T-helper 1 cell treated with Interleukin-12 subunit alpha and Interleukin-12 subunit beta and Interleukin-4 antibody, amounts not matched to agents 30 ng/mL and 1 ng/mL, for 36 hours (primary cell): ENCODE results near the gene CCDC146. TPM values are rescaled to one million over a fixed set of nuclear protein-coding genes. Genes with fewer than 3 reads are reported as not detected.
"Not testable (repeated sequence)": the region's sequence is repeated elsewhere in the genome, so short reads cannot be mapped to it uniquely, and the experiment has no call there.

ENCODE experiments used
- intact Hi-C: fragments of 100-400 bp; cut with micrococcal nuclease; formaldehyde crosslinking; loops from one replicate; pipeline ENCODE4 v1.15.1; 2024
- total RNA-seq: library from RNA; stranded (reverse); gene quantifications from 2 replicates; pipeline ENCODE4 v1.2.3, GENCODE V29; 2022

Gene CCDC146
- total RNA-seq = 11.6 and 14.3 TPM in 2 replicates

DNA sequence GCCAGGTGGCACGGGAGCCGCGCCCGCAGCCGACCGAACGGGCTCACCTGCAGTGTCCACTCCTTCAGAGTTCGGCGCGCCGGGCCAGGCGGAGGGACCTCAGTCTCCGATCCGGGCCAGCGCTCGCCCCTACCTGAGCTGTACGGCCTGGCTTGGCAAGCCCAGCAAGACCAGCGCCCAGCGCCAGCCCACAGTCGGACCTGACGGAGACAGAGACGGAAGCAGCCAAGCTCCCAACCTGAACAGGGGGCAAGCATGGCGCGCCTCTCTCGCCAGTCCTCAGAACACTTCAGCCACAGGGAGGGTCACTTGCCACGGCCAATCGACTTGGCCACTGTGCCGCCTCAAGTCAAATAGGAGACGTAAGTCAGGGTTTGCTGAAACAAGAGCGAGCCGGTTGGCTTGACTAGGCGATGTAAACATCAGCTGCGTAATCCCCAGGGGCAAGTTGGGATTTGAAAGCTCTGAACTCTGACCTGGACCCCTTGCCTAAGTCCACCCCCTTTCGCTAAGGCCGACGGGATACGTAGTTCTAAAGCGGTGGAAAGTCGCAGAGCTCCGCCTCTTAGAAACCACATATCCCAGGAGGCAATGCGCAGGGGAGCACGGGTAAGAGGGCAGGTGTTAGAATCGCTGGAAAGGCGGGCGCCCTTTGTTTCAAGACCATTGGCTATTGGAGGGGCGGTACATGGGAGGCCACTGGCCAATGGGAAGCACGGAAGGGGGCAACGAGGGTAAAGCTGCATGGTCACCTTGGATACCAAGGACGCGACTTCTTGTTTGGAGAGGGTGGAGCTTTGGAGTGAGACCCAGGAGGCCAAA lies at the start of gene CCDC146:
Gene CCDC146 (plus strand): TSS at position 756 of the 822 bp plus-strand sequence. CDS start 45,054 bp downstream, outside the sequence.
- intact Hi-C loops = loop anchor here (1.0 to 10.0 kb wide), 9 partner anchors 71 to 805 kb away; partner anchors contain the start of genes GSAP, PHTF2, PTPN12 and RSBN1L

GRCh38 chr7:77074786-77075396 lies 47.5 kb upstream of the CCDC146 start:
- intact Hi-C loops = not testable (repeated sequence)

DNA sequence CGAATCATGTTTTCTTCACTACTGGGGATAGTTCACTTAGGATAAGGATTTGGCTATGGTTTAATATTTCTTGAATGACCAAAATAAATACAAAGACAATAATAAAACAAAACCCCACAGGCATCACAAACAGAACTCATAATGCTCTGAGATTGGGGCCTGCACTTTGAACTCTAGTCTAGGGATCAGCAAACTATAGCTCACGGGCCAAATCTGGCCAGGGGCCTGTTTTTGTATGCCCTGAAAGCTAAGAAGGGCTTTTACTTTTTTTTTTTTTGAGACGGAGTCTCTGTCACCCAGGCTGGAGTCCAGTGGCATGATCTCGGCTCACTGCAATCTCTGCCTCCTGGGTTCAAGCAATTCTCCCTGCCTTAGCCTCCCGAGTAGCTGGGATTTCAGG lies 45.4 kb upstream of the CCDC146 start:
- intact Hi-C loops = not testable (repeated sequence)

GRCh38 chr7:77079112-77079511 lies 43.3 kb upstream of the CCDC146 start:
- intact Hi-C loops = not testable (repeated sequence)

- intact Hi-C loops = not testable (repeated sequence)
These were observed 42.8 kb upstream of the CCDC146 start for GRCh38 chr7:77079624-77080023.

DNA sequence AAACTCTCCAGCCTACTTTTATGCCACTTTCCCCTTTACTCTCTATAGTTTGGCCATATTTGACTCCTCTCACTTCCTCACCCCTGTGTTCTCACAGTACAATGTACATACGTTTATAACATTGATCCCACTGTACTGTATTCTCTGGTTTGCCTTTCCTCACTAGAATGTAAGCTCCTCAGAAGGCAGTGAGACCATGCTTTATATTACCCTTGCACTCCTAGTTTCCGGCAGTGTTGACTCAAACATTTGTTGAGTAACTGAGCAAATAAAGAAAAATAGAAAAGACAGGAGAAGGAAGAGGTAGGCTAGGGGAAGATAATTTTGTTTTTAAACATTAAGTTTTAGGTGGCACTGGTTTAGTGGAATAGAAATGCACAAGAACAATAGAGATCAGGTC lies 42.2 kb upstream of the CCDC146 start:
- intact Hi-C loops = not testable (repeated sequence)

DNA sequence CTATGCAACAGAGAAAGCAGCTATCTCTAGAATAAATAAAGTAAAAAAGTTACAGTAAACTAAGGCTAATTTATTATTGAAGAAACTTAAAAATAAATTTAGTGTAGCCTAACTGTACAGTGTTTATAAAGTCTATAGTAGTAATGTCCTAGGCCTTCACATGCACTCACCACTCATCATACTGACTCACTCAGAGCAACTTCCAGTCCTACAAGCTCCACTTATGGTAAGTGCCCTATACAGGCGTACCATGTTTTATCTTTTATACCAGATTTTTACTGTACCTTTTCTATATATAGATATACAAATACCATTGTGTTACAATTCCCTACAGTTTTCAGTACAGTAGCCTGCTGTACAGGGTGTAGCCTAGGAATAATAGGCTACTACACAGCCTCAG lies 40.2 kb upstream of the CCDC146 start:
- intact Hi-C loops = not testable (repeated sequence)

GRCh38 chr7:77092301-77092700 lies 30.1 kb upstream of the CCDC146 start:
- intact Hi-C loops = not testable (repeated sequence)

- intact Hi-C loops = not testable (repeated sequence)
These were observed 21.9 kb upstream of the CCDC146 start for GRCh38 chr7:77100501-77100900.

DNA sequence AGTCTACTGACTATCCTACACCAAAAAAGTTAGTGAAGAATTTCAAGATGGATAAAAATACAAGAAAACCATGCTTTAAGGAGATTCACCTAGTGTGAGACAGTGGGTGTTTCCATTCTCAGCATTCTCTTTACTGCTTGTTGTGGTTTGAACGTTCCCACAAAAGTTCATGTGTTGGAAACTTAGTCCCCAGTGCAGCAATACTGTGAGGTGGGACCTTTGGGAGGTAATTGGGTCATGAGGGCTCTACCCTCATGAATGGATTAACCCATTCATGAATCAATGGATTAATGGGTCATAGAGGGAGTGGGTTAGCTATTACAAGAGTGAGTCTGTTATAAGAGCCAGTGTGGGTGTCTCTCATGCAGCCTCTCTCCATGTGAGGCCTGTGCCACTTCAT lies 21.2 kb upstream of the CCDC146 start:
- intact Hi-C loops = not testable (repeated sequence)

DNA sequence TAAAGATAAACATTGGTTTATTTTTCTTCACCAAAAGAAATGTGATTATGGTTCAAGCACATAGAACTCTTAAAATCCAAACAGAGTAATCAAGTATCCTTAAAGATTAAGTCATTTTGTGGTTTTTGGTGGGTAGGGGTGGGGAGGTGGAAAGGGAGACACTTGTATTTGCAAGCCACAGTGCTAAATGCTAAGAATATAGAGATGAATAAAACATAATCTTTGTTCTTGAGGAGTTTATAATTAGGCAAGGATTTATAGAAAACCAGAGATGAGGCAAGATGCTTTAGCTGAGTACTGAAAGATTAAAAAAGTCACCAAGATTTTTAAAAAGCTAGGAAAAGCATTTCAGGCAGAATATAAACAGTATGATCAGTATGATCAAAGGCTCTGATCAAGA lies 19.7 kb upstream of the CCDC146 start:
- intact Hi-C loops = not testable (repeated sequence)

DNA sequence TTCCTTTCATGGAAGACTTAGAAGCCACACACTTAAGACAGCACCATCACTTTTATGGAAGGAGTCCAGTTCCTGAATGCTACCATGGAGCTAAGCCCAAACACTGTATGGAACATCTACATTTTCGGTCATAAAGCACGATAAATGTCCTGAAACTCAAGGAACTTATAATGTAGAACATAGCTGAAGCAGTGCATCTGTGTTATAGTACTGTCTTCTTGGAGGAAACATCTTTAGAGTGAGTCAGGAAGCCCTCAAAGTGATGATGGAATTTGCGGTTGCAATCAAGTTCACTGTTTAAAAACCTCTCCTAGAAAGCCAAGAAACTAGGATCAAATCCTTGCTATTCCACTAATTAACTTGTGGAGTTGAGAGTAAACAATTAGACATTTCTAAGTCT lies 16.5 kb upstream of the CCDC146 start:
- intact Hi-C loops = not testable (repeated sequence)

DNA sequence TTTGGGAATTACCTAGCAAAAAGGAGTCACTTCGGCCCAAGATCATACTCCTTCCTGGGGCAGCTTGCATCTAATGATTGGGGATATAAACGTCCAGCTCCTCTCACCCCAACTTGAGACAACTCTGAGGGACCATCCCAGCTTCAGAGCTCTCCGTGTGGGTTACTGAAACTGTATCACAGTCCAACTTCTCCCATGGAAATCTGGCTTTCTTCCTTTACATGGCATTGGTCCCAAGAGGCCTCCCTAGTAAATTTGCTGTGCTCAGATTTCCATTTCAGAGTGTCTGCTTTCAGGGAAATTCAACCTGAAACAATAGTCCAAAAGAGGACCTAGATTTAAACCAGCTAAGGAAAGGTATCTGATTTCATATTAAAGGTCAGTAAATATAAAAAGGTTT lies 14.8 kb upstream of the CCDC146 start:
- intact Hi-C loops = not testable (repeated sequence)

DNA sequence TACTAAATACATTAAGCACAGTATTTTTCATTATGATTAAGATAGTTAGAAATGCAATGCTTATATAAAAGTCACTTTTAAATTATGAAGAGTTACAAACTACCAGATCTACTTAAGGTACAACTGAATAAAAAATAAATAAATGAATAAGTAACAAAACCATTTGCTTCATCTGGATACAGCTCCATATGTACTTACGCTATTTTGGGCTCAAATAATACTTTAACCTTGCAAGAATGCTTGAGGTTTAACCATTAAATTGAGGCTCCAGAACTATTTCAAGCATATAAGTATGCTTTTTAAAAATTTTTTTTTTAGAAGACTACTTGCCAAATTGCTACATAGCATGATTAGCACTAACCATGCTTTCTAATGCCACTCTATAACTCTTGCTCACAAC lies 14.1 kb upstream of the CCDC146 start:
- intact Hi-C loops = not testable (repeated sequence)

DNA sequence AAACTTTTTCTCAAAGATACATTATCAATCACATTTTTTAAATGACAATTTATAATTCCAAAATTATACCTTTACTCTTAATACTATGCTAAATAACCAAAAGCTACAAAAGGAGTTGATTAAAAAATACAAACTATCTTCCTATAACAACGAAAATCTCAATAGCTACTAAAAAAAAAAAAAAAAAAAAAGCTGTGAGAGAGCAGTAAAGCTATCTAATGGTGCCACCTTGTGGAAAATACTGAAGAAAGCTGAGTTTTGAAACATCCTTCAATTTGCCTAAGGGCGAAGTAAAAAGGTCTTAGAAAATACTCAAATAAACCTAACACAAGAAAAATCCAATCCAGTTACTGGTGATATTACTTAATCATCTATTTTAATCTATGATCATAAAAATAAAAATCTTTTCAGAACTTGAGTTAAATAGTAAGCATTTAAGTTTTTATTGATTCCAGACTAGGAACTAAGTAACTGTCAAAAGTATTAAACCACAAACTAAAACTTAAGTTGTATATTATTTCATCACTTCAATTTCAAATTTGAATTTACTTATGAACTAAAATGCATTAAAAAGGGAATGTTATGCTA lies 9.6 kb upstream of the CCDC146 start:
- intact Hi-C loops = not testable (repeated sequence)

DNA sequence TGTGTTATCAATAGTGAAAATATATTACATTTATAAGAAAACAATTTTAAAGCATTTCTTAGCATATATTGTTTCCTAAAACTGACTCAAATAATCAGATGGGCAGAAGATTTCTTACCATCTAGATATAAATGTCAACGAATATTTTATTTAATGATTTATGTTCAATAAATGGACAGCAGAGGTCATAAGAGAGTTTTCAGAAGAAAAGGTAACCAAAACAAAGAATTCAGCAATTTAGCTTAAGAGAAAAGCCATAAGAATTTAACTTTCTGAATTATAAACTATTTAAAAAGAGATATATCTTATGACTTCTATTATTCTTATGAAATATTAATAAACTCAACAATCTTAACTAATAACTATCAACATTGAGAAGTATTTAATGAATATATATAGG lies 3.1 kb downstream of the CCDC146 start:
- intact Hi-C loops = loop anchor here (10.0 kb wide), 1 partner anchor 289 kb away; the partner anchor contains the start of gene GSAP

DNA sequence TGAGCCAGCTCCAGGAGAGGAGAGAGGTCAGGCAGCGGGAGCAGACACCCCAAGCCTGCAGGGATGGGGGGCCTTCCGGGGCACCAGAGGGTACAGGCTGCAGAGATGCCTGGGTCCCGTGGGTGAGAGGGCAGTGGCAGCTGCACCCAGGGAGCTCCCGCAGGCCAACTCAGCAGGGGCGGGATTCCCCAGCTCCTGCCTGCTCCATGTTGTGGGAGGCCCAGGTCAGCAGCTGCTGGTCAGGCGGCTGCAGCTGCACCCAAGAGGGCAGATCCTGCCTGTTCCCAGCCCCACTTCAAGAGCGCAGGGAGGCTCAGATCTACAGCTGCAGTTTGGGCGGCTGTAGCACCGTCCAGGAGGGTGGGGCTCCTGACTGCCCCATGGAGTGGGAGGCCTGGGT lies 4.6 kb downstream of the CCDC146 start:
- intact Hi-C loops = loop anchor here (10.0 kb wide), 1 partner anchor 288 kb away; the partner anchor contains the start of gene GSAP

GRCh38 chr7:77128582-77129410 lies 6.4 kb downstream of the CCDC146 start:
- intact Hi-C loops = loop anchor here (10.0 kb wide), 1 partner anchor 286 kb away; the partner anchor contains the start of gene GSAP

DNA sequence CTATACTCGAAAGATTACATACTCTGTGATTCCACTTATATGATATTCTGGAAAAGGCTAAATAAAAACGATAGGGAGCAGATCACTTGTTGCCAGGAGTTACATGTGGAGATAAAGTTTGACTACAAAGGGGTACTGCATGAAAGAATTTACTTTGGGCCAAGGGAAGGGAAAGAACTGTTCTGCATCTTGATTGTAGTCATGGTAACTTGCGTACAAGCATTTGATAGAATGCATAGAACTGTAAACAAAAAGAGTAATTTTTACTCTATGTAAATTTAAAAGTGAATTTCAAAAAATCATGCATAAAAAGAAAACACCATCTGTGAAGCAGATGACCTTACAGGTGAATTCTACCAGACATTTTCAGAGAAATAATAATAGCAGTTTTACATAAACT lies 9.4 kb downstream of the CCDC146 start:
- intact Hi-C loops = not testable (repeated sequence)

- intact Hi-C loops = not testable (repeated sequence)
These were observed 16.3 kb downstream of the CCDC146 start for GRCh38 chr7:77138668-77139067.

- intact Hi-C loops = not testable (repeated sequence)
These were observed 17.9 kb downstream of the CCDC146 start for GRCh38 chr7:77140291-77140690.
